Measurements from ENCODE around the gene MID1.

MID1 gene, protein sequence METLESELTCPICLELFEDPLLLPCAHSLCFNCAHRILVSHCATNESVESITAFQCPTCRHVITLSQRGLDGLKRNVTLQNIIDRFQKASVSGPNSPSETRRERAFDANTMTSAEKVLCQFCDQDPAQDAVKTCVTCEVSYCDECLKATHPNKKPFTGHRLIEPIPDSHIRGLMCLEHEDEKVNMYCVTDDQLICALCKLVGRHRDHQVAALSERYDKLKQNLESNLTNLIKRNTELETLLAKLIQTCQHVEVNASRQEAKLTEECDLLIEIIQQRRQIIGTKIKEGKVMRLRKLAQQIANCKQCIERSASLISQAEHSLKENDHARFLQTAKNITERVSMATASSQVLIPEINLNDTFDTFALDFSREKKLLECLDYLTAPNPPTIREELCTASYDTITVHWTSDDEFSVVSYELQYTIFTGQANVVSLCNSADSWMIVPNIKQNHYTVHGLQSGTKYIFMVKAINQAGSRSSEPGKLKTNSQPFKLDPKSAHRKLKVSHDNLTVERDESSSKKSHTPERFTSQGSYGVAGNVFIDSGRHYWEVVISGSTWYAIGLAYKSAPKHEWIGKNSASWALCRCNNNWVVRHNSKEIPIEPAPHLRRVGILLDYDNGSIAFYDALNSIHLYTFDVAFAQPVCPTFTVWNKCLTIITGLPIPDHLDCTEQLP

DNA sequence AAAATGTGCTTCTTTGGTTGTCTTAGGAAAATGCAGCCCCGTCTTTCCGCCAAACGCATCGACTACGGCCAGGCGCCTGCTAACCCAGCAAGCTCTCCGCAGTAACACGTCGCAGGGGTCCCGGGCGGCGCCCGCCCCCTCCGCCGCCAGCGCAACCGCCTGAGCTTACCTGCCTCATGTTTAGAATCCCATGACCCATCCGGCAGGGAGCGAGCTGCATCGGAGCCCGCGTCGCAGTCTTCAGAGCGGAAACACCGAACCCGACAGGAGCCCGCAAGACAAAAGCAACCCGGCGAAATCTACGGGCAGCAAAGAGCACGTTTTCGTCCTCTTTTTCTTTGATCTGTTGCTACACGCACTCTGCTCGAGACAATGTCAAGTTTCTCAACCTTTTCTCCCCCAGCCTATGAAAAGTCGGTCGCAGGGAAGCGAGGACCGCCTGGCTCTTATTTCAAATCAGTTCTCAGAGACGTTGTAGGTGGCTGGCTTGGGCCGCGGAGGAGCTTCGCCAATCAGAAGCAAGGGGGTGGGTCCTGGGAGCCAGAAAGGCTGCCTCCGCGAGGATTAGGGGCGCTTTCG is at the start of gene MID1:
MID1 (minus strand) TSS at position 465 of the 579 bp plus-strand sequence. CDS start 53,038 bp downstream, outside the sequence.
- H3K4me3 ChIP-seq (ENCODE audit: low read depth, low read length) = peak within 1 kb of the TSS; percentile 69
- TF ChIP-seq, protein P1, sequence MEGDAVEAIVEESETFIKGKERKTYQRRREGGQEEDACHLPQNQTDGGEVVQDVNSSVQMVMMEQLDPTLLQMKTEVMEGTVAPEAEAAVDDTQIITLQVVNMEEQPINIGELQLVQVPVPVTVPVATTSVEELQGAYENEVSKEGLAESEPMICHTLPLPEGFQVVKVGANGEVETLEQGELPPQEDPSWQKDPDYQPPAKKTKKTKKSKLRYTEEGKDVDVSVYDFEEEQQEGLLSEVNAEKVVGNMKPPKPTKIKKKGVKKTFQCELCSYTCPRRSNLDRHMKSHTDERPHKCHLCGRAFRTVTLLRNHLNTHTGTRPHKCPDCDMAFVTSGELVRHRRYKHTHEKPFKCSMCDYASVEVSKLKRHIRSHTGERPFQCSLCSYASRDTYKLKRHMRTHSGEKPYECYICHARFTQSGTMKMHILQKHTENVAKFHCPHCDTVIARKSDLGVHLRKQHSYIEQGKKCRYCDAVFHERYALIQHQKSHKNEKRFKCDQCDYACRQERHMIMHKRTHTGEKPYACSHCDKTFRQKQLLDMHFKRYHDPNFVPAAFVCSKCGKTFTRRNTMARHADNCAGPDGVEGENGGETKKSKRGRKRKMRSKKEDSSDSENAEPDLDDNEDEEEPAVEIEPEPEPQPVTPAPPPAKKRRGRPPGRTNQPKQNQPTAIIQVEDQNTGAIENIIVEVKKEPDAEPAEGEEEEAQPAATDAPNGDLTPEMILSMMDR (conservative IDR thresholded peaks at IDR 0.05; ENCODE audit: low read depth, low read length) = no peak
- DNase-seq (ENCODE audit: low read depth) = peak; percentile 87

DNA sequence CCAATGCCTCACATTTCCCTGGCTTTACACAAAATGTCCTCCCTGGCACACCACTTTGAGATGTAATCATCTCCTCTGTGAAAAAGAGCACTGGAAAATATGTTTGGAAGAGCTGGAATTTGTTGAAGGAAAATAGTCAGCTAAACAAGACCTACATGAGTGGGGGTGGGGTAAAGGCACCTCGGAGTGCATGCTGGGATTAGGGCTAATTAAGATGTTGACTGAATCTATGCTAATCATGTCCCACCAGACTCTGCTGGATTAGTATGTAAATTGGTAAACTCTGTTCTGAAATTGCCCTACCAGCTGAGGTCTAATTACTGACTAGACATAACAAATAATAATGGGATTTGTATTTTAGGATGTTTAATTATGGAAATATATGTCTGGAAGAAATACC is 46.8 kb upstream of the MID1 start:
- H3K4me3 ChIP-seq (ENCODE audit: low read depth, low read length) = no peak overlapping the region
- TF ChIP-seq, protein P1 (conservative IDR thresholded peaks at IDR 0.05; ENCODE audit: low read depth, low read length) = no peak

DNA sequence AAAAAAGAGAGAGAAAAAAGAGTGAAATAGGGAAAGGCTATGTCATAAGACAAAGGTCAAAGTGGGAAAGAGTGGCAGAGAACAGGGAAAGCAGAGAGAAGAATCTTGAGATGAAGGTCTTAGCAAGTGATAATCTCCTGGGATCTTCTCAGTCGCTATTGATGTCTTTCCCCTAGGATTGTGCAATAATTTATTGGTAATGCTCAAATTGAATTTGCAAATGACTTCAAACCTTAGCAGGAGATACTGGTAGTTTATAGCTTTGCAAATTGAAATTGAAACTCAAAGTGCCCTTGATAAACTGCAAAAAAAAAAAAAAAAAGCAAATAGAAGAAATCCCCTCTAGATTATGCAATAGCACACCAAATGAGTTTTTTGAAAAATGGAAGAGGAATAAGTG is 45.7 kb upstream of the MID1 start:
- H3K4me3 ChIP-seq (ENCODE audit: low read depth, low read length) = no peak overlapping the region
- TF ChIP-seq, protein P1 (conservative IDR thresholded peaks at IDR 0.05; ENCODE audit: low read depth, low read length) = no peak
- no peak for DNase-seq (ENCODE audit: low read depth)

More for the DNA sequence above, 46.8 kb upstream of the MID1 start:
- no peak for DNase-seq (ENCODE audit: low read depth)

DNA sequence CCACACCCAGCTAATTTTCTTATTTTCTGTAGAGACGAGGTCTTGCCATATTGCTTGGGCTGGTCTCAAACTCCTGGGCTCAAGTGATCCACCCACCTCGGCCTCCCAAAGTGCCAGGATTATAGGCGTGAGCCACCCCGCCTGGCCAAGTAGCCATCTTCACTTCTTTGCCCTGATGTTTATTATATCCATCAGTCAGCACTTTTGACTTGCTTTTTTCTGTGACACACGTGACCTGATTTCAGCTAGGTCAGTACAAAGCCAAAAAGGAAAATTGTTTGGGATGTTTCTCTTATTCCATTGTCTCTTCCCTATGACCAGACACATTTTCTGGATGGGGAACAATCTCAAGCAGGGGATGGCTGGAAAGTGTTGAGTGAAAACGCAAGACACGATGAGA is 45.3 kb upstream of the MID1 start:
- no peak overlapping the region for H3K4me3 ChIP-seq (ENCODE audit: low read depth, low read length)
- no peak for DNase-seq (ENCODE audit: low read depth)
- TF ChIP-seq, protein P1 (conservative IDR thresholded peaks at IDR 0.05; ENCODE audit: low read depth, low read length) = no peak

DNA sequence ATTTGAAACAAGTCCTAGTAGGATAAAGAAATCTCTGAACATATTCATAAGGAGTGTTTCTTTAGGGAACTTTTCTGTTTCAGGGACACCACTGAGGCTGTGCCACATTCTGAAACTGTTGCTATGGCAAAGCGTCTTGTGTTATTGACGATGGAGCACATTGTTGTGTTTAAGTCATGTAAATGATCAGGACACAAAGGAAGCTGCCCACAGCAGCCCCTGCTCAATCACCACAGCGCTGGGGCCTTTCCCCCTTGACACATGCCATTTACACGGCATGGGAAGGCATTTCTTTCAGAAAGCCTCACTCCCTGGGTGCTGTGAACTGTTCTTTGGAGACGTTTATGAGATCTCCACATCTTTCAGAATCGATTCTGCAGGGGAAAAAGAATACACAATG is 39.8 kb upstream of the MID1 start:
- DNase-seq (ENCODE audit: low read depth) = no peak
- no peak overlapping the region for H3K4me3 ChIP-seq (ENCODE audit: low read depth, low read length)
- TF ChIP-seq, protein P1 (conservative IDR thresholded peaks at IDR 0.05; ENCODE audit: low read depth, low read length) = no peak

DNA sequence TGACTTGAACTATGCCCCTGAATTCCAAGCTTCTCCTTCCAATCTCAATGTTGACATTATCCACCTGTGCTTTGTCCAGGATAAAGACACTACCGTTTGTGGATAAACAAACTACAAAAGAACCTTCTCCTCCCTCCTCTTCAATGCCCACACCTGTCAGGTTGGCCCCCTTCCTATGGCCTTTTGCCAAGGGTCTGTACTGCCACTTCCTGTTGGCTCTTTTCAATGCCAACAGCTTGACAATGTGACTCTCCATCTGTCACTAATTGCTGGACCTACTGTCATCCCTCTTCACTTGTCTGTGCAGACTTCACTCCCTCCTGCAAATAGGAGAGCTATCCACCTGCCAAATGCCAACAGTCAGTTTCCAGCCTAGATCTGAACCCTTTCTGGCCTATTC is 35.8 kb upstream of the MID1 start:
- TF ChIP-seq, protein P1 (conservative IDR thresholded peaks at IDR 0.05; ENCODE audit: low read depth, low read length) = no peak
- no peak overlapping the region for H3K4me3 ChIP-seq (ENCODE audit: low read depth, low read length)
- DNase-seq (ENCODE audit: low read depth) = no peak
